Chondrocyte (in vitro differentiated cells): ENCODE data around the gene TMEM258. TPM values are rescaled to one million over a fixed set of nuclear protein-coding genes. Genes with fewer than 3 reads are reported as not detected.

Experiments used
- DNase-seq: peaks from one replicate; pipeline ENCODE4 v3.0.0; 2021; ENCODE audit warnings: mixed read lengths, low spot score
- H3K27ac Mint-ChIP-seq: one replicate; pipeline ENCODE4 v1.8.0; 2021; ENCODE audit warnings: mild to moderate bottlenecking, moderate library complexity, mixed read lengths; ENCODE audit not compliant: unreplicated experiment
- H3K27me3 Mint-ChIP-seq: 2 replicates; pipeline ENCODE4 v1.8.0; 2021; ENCODE audit warnings: low read depth, mixed read lengths
- H3K36me3 Mint-ChIP-seq: 2 replicates; pipeline ENCODE4 v1.8.0; 2021; ENCODE audit warnings: low read depth, mixed read lengths
- H3K4me1 Mint-ChIP-seq: 2 replicates; pipeline ENCODE4 v1.8.0; 2021; ENCODE audit warnings: low read depth, mild to moderate bottlenecking, mixed read lengths
- H3K4me3 Mint-ChIP-seq: one replicate; pipeline ENCODE4 v1.8.0; 2021; ENCODE audit warnings: mild to moderate bottlenecking, moderate library complexity, mixed read lengths; ENCODE audit not compliant: unreplicated experiment
- H3K9me3 Mint-ChIP-seq: 2 replicates; pipeline ENCODE4 v1.8.0; 2021; ENCODE audit warnings: low read depth, mixed read lengths
- total RNA-seq: library from RNA; stranded (reverse); gene quantifications from 3 replicates; pipeline ENCODE4 v1.2.1, GENCODE V29; 2021
- TF ChIP-seq, protein P1 (sequence below): fragments of 200-600 bp; sonication (generic); IDR thresholded peaks from 2 replicates; pipeline ENCODE4 v1.5.0; 2021; ENCODE audit warnings: antibody characterized with exemption, mild to moderate bottlenecking, moderate library complexity

The TMEM258 gene
- total RNA-seq, 1 donor from 2014 or later: 103 TPM

DNA sequence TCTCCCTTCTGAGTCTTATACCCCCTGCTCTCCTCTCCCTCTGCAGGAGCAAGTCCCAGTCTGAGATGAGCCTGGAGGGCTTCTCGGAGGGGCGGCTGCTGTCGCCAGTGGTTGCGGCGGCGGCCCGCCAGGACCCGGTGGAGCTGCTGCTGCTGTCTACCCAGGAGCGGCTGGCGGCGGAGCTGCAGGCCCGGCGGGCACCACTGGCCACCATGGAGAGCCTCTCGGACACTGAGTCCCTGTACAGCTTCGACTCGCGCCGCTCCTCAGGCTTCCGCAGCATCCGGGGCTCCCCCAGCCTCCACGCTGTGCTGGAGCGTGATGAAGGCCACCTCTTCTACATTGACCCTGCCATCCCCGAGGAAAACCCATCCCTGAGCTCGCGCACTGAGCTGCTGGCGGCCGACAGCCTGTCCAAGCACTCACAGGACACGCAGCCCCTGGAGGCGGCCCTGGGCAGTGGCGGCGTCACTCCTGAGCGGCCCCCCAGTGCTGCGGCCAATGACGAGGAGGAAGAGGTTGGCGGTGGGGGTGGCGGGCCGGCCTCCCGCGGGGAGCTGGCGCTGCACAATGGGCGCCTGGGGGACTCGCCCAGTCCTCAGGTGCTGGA is 48.8 kb downstream of the TMEM258 start:
- Mint-ChIP-seq H3K9me3 (no peaks in the 10 kb centered on the region), H3K27me3 (no peaks in the 10 kb centered on the region), H3K36me3 (peaks cover 7% of the 10 kb centered on the region), H3K4me1 (no peaks in the 10 kb centered on the region), H3K27ac (no peak overlapping the region), H3K4me3 (no peak overlapping the region)
- TF ChIP-seq, protein P1, sequence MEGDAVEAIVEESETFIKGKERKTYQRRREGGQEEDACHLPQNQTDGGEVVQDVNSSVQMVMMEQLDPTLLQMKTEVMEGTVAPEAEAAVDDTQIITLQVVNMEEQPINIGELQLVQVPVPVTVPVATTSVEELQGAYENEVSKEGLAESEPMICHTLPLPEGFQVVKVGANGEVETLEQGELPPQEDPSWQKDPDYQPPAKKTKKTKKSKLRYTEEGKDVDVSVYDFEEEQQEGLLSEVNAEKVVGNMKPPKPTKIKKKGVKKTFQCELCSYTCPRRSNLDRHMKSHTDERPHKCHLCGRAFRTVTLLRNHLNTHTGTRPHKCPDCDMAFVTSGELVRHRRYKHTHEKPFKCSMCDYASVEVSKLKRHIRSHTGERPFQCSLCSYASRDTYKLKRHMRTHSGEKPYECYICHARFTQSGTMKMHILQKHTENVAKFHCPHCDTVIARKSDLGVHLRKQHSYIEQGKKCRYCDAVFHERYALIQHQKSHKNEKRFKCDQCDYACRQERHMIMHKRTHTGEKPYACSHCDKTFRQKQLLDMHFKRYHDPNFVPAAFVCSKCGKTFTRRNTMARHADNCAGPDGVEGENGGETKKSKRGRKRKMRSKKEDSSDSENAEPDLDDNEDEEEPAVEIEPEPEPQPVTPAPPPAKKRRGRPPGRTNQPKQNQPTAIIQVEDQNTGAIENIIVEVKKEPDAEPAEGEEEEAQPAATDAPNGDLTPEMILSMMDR: no peak
- DNase-seq: no peak

DNA sequence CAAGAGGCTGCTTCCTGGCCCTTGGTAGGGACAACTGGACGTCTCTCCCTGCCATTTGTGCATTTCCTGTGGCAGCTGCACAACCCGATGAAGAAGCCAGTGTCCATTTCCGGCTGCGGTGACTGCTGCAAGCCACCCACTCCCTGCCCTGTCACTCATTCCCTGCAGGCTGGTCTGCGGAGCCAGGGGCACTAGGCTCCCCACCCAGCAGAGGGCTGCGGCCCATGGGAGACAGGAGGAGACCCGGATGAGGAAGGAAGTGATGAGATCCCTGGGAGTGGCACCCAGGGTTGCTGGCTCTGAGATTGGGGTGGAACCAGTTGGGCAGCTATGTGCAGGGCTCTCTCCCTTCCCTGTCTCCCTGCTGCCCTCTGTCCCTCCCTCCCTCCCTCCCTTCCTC is 50.0 kb downstream of the TMEM258 start:
- H3K27ac Mint-ChIP-seq: no peak overlapping the region
- DNase-seq: no peak
- no peaks in the 10 kb centered on the region for H3K9me3 Mint-ChIP-seq
- H3K4me3 Mint-ChIP-seq: no peak overlapping the region
- TF ChIP-seq, protein P1: no peak
- no peaks in the 10 kb centered on the region for H3K4me1 Mint-ChIP-seq
- H3K36me3 Mint-ChIP-seq: peaks cover 7% of the 10 kb centered on the region
- H3K27me3 Mint-ChIP-seq: no peaks in the 10 kb centered on the region

DNA sequence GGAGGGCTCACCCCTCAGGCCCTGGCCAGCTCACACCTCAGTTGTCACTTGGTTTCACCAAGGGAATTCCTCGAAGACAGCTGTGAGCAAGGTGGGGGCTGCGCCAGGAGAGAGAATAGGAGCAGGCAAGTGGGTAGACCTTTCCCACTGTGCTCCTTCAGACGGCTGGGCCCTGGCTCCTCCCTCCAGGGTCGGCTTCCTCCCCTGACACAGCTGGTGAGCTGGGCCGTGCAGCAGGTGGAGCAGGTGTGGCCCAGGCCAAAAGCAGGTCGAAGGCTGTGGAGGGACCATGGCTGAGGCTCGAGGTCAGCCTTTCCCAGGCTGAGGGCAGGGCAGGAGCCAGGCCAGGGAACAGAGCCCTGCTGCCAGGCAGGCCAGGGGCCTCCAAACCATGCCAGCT is 52.4 kb downstream of the TMEM258 start:
- no peaks in the 10 kb centered on the region for H3K9me3 Mint-ChIP-seq
- no peaks in the 10 kb centered on the region for H3K27me3 Mint-ChIP-seq
- peaks cover 10% of the 10 kb centered on the region for H3K36me3 Mint-ChIP-seq
- H3K27ac Mint-ChIP-seq: no peak overlapping the region
- TF ChIP-seq, protein P1: no peak
- H3K4me3 Mint-ChIP-seq: no peak overlapping the region
- H3K4me1 Mint-ChIP-seq: no peaks in the 10 kb centered on the region
- no peak for DNase-seq

DNA sequence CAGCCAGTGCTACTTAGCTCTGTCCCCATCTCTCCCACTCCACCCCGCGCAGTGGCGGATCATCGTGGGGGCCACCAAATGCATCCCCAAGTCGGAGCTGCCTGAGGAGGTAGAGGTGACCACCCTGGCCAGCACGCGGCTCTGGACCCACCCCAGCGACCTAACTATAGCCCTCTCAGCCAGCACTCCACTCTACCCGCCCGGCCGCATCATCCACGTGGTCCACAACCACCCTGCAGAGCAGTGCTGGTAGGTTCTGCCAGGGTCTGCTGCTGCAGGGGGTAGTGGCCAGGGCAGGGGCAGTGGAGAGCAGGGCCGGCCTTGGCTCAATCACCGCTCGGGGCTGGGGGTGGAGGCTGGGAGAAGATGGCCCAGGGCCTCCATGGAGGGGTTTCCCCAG is 53.0 kb downstream of the TMEM258 start:
- Mint-ChIP-seq H3K36me3 (peaks cover 10% of the 10 kb centered on the region), H3K27me3 (no peaks in the 10 kb centered on the region), H3K4me1 (no peaks in the 10 kb centered on the region), H3K27ac (no peak overlapping the region), H3K9me3 (no peaks in the 10 kb centered on the region), H3K4me3 (no peak overlapping the region)
- TF ChIP-seq, protein P1: no peak
- DNase-seq: no peak

Other genes with a start within 250 kb of the TMEM258 start
- 0.92 to 2.0 TPM (median 1.5 TPM) in 3 replicates for gene SYT7, start 211.5 kb downstream of the TMEM258 start, total RNA-seq
- gene DAGLA, start 112.2 kb downstream of the TMEM258 start, total RNA-seq: 2.8 to 5.5 TPM (median 4.8 TPM) in 3 replicates
- 1.6 to 1.7 TPM in 2 of 3 replicates, not detected in the other for gene MYRF, start 40.0 kb downstream of the TMEM258 start, total RNA-seq
- gene FEN1, start 312 bp upstream of the TMEM258 start, total RNA-seq: 12.6 to 27.1 TPM (median 13.2 TPM) in 3 replicates
- gene FADS1, start 24.4 kb upstream of the TMEM258 start, total RNA-seq: 72.6 to 95.5 TPM (median 74.6 TPM) in 3 replicates
- gene FADS2, start 35.7 kb upstream of the TMEM258 start, total RNA-seq: 202 to 315 TPM (median 297 TPM) in 3 replicates
- 206 to 263 TPM (median 255 TPM) in 3 replicates for gene FADS3, start 98.9 kb upstream of the TMEM258 start, total RNA-seq
- gene RAB3IL1, start 125.0 kb upstream of the TMEM258 start, total RNA-seq: 9.7 to 24.7 TPM (median 24.1 TPM) in 3 replicates
- gene BEST1, start 157.8 kb upstream of the TMEM258 start, total RNA-seq: 1.3 to 4.5 TPM (median 2.8 TPM) in 3 replicates
- gene FTH1, start 175.0 kb upstream of the TMEM258 start, total RNA-seq: 3,793 to 4,450 TPM (median 3,807 TPM) in 3 replicates